Measurements from ENCODE around the gene GSTM4. TPM values are rescaled to one million over a fixed set of nuclear protein-coding genes. Genes with fewer than 3 reads are reported as not detected.
"Not testable (repeated sequence)": the region's sequence is repeated elsewhere in the genome, so short reads cannot be mapped to it uniquely, and the experiment has no call there.

Gene GSTM4
- total and polyA plus RNA-seq, 9 of the 15 experiments (the other 6 are each of a cell fraction or from before 2014, with no cell fraction given): 18.8 to 53.4 (median 38.8) TPM

DNA sequence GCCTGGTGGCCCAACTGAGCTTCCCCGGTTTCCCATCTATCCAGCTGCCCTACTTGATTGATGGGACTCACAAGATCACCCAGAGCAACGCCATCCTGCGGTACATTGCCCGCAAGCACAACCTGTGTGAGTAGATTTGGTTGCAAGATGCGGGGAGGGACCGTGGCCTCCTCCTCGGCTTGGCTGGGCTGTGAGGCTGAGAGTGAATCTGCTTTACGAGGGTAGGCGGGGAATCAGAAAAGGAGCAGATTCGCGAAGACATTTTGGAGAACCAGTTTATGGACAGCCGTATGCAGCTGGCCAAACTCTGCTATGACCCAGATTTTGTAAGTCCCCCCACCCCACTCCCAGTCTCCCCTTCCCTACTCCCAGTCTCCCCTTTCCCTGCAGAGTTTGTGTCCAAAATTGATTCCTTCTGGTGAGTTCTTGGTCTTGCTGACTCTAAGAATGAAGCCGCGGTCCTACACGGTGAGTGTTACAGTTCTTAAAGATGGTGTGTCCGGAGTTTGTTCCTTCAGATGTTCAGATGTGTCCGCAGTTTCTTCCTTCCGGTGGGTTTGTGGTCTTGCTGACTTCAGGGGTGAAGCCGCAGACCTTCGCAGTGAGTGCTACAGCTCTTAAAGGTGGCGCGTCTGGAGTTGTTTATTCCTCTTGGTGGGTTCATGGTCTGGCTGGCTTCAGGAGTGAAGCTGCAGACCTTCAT, 13.5 kb downstream of the GSTM4 start:
- DNase-seq (ENCODE audit: extremely low read depth in 1 of 4, low spot score in 3 of 4) (peak in 3 of 4 experiments; percentile 2 to 3 (median 3)), FAIRE-seq (no peak), ATAC-seq (no peak)
- intact Hi-C loops (cut with micrococcal nuclease) (no loop called here), in situ Hi-C loops (cut with MboI) (no loop called here)
- Histone ChIP-seq H4K20me1 (replicated peaks; ENCODE audit: control insufficient read depth, insufficient read depth, low read length) (no peaks in the 10 kb centered on the region), H3K9me3 (replicated peaks; ENCODE audit: control insufficient read depth, insufficient read depth, low read depth, low read length) (no peaks in the 10 kb centered on the region), H3K36me3 (ENCODE audit: control insufficient read depth, insufficient read depth, low read length) (no peaks in the 10 kb centered on the region), H3K4me1 (replicated peaks in 1 of 2; ENCODE audit: control insufficient read depth in 2 of 2, insufficient read depth in 2 of 2, low read length in 2 of 2) (peaks cover 4 to 15% of the 10 kb centered on the region in 2 experiments; a peak in 4 of 5 replicates), H3K27me3 (ENCODE audit: control insufficient read depth in 2 of 2, insufficient read depth in 2 of 2, low read length in 2 of 2) (no peaks in the 10 kb centered on the region; a peak in 1 of 5 replicates), H3K9ac (ENCODE audit: insufficient read depth in 1 of 2, low read depth in 2 of 2, low read length in 2 of 2) (no peak overlapping the region), H3K4me3 (no peak overlapping the region), H3K79me2 (ENCODE audit: control insufficient read depth, insufficient read depth, low read length) (no peaks in the 10 kb centered on the region), H2AFZ (ENCODE audit: low read depth, low read length) (no peak overlapping the region), H3K27ac (ENCODE audit: extremely low read depth, low read depth, low read length) (no peak overlapping the region), H3K9me1 (ENCODE audit: control insufficient read depth, insufficient read depth, low read length) (no peaks in the 10 kb centered on the region), H3K4me2 (ENCODE audit: insufficient read depth, low read length) (no peak overlapping the region)
- ChIA-PET CTCF (ENCODE audit: low intra/inter-chr PET ratio) (no interaction called here), POLR2A (interaction anchor here (1.1 to 1.9 kb wide), 2 partner anchors 11 to 48 kb away, joined by 3 to 6 read pairs; no protein-coding TSS in a partner anchor)
- WGBS (ENCODE audit: insufficient coverage, low coverage, missing lambda C conversion rate): 85% methylated on average over 22 of the region's 22 CpGs
- TF ChIP-seq GATA2 (CRISPR knock-in tag; IDR thresholded peaks at IDR 0.05) (no peak), PURB (CRISPR knock-in tag; IDR thresholded peaks at IDR 0.05; ENCODE audit: low read depth) (no peak), RBBP5 (IDR thresholded peaks at IDR 0.05; ENCODE audit: borderline replicate concordance, insufficient read depth, low read length, poor library complexity, severe bottlenecking) (no peak), CBX1 (IDR thresholded peaks at IDR 0.05; ENCODE audit: low read depth) (no peak)
- no TSS peak for BruUV-seq (replicated peaks)

DNA sequence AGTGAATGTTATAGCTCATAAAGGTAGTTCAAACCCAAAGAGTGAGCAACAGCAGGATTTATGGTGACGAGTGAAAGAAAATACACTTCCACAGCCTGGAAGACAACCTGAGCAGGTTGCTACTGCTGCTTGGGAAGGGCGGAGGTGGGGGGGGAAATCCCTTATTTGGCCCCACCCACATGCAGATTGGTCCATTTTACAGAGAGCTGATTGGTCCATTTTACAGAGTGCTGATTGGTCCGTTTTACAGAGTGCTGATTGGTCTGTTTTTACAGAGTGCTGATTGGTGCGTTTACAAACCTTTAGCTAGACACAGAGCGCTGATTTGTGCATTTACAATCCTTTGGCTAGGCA, 14.0 kb downstream of the GSTM4 start:
- peak; percentile 17 to 32 (median 25) for DNase-seq (ENCODE audit: extremely low read depth in 1 of 4, low spot score in 3 of 4)
- peaks cover 4 to 15% of the 10 kb centered on the region in 2 experiments; a peak in 4 of 5 replicates for H3K4me1 ChIP-seq (replicated peaks in 1 of 2; ENCODE audit: control insufficient read depth in 2 of 2, insufficient read depth in 2 of 2, low read length in 2 of 2)
- H3K9me1 ChIP-seq (ENCODE audit: control insufficient read depth, insufficient read depth, low read length); BruUV-seq (replicated peaks); H3K9ac ChIP-seq (ENCODE audit: insufficient read depth in 1 of 2, low read depth in 2 of 2, low read length in 2 of 2); in situ Hi-C loops (cut with MboI); ATAC-seq; H3K27ac ChIP-seq (ENCODE audit: extremely low read depth, low read depth, low read length); H3K4me2 ChIP-seq (ENCODE audit: insufficient read depth, low read length); FAIRE-seq; H3K79me2 ChIP-seq (ENCODE audit: control insufficient read depth, insufficient read depth, low read length); CTCF ChIA-PET (ENCODE audit: low intra/inter-chr PET ratio); H3K27me3 ChIP-seq (ENCODE audit: control insufficient read depth in 2 of 2, insufficient read depth in 2 of 2, low read length in 2 of 2); H3K36me3 ChIP-seq (ENCODE audit: control insufficient read depth, insufficient read depth, low read length); H4K20me1 ChIP-seq (replicated peaks; ENCODE audit: control insufficient read depth, insufficient read depth, low read length); H3K4me3 ChIP-seq; H2AFZ ChIP-seq (ENCODE audit: low read depth, low read length); H3K9me3 ChIP-seq (replicated peaks; ENCODE audit: control insufficient read depth, insufficient read depth, low read depth, low read length): not testable (repeated sequence)
- TF ChIP-seq, protein P1, sequence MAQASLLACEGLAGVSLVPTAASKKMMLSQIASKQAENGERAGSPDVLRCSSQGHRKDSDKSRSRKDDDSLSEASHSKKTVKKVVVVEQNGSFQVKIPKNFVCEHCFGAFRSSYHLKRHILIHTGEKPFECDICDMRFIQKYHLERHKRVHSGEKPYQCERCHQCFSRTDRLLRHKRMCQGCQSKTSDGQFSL (CRISPR knock-in tag; IDR thresholded peaks at IDR 0.05): not testable (repeated sequence)
- TF ChIP-seq, protein P1 (tag; IDR thresholded peaks at IDR 0.05): peak in 1 of 2 experiments; percentile 67; a peak in 2 of 4 replicates
- peak; percentile 72 for TF ChIP-seq ZNF316 (IDR thresholded peaks at IDR 0.05)
- TF ChIP-seq, protein P2, sequence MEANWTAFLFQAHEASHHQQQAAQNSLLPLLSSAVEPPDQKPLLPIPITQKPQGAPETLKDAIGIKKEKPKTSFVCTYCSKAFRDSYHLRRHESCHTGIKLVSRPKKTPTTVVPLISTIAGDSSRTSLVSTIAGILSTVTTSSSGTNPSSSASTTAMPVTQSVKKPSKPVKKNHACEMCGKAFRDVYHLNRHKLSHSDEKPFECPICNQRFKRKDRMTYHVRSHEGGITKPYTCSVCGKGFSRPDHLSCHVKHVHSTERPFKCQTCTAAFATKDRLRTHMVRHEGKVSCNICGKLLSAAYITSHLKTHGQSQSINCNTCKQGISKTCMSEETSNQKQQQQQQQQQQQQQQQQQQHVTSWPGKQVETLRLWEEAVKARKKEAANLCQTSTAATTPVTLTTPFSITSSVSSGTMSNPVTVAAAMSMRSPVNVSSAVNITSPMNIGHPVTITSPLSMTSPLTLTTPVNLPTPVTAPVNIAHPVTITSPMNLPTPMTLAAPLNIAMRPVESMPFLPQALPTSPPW (CRISPR knock-in tag; IDR thresholded peaks at IDR 0.05): peak; percentile 51
- POLR2A ChIA-PET: interaction anchor here (1.1 to 1.9 kb wide), 3 partner anchors 11 to 55 kb away, joined by 3 to 6 read pairs (median 4); no protein-coding TSS in a partner anchor
- WGBS (ENCODE audit: insufficient coverage, low coverage, missing lambda C conversion rate): 38% methylated on average over 4 of the region's 5 CpGs
- intact Hi-C loops (cut with micrococcal nuclease): loop anchor here (5.0 kb wide), 1 partner anchor 37 kb away; no protein-coding TSS in a partner anchor

Measured in K562 (cell line).